Naive B cell (primary cell): ENCODE measurements around the gene ANKRD55. TPM values are rescaled to one million over a fixed set of nuclear protein-coding genes. Genes with fewer than 3 reads are reported as not detected.
"Not testable (repeated sequence)": the region's sequence is repeated elsewhere in the genome, so short reads cannot be mapped to it uniquely, and the experiment has no call there.

Source experiments
- ATAC-seq, 2 donors: fragments of 150-1000 bp; cut with Tn5 transposase; 2 replicates each; pipeline ENCODE4 v1.10.0; 2021; ENCODE audit warnings: low read depth in 2 of 2, mild to moderate bottlenecking in 2 of 2, moderate library complexity in 2 of 2
- DNase-seq: peaks from one replicate; pipeline ENCODE4 v3.0.0; 2022
- H3K27ac Mint-ChIP-seq, 6 donors: one replicate each; pipeline ENCODE4 v1.8.0; 2020 to 2022; ENCODE audit warnings: mild to moderate bottlenecking in 6 of 6, mixed read lengths in 6 of 6, moderate library complexity in 5 of 6, inconsistent platforms in 2 of 6
- H3K27me3 Mint-ChIP-seq, 3 donors: one replicate each; pipeline ENCODE4 v1.8.0; 2021 to 2022; ENCODE audit warnings: mixed read lengths in 3 of 3, mild to moderate bottlenecking in 1 of 3
- H3K36me3 Mint-ChIP-seq, 2 donors: one replicate each; pipeline ENCODE4 v1.8.0; 2020 to 2022; ENCODE audit warnings: mixed read lengths in 2 of 2, inconsistent platforms in 1 of 2, mild to moderate bottlenecking in 1 of 2
- H3K4me1 Mint-ChIP-seq, 3 donors: one replicate each; pipeline ENCODE4 v1.8.0; 2020 to 2022; ENCODE audit warnings: mixed read lengths in 3 of 3, inconsistent platforms in 1 of 3, mild to moderate bottlenecking in 1 of 3, moderate library complexity in 1 of 3
- H3K4me3 Mint-ChIP-seq, 8 donors: one replicate each; pipeline ENCODE4 v1.8.0; 2020 to 2022; ENCODE audit warnings: mild to moderate bottlenecking in 8 of 8, mixed read lengths in 8 of 8, moderate library complexity in 8 of 8, inconsistent platforms in 2 of 8
- H3K9me3 Mint-ChIP-seq, 7 donors: one replicate each; pipeline ENCODE4 v1.8.0; 2020 to 2022; ENCODE audit warnings: mixed read lengths in 7 of 7, mild to moderate bottlenecking in 5 of 7, inconsistent platforms in 2 of 7, moderate library complexity in 1 of 7
- polyA plus RNA-seq, 6 donors: library from polyadenylated mRNA; unstranded; fragments of 300-500 nt; fragmentation: Illumina TruSeq; gene quantifications; one replicate each; pipeline ENCODE4 v1.2.3, GENCODE V29; 2021; ENCODE audit warnings: low read depth in 6 of 6

Gene ANKRD55
- polyA plus RNA-seq, 6 donors from 2014 or later, result 0.13 TPM; not detected in 5

GRCh38 chr5:56267856-56268255 is 34.7 kb upstream of the ANKRD55 start:
- H3K36me3 Mint-ChIP-seq, result no peaks in the 10 kb centered on the region
- no peak overlapping the region for H3K4me3 Mint-ChIP-seq
- H3K4me1 Mint-ChIP-seq, result peaks cover 27 to 29% (median 29%) of the 10 kb centered on the region in 3 donors
- H3K27me3 Mint-ChIP-seq, result peaks cover 0 to 8% (median 6%) of the 10 kb centered on the region in 3 donors
- ATAC-seq (no peak), DNase-seq (no peak)
- no peaks in the 10 kb centered on the region for H3K9me3 Mint-ChIP-seq
- H3K27ac Mint-ChIP-seq, result no peak overlapping the region

GRCh38 chr5:56264417-56265025 is 31.4 kb upstream of the ANKRD55 start:
- ATAC-seq (peak; percentile 52 to 56), DNase-seq (peak; percentile 6)
- Mint-ChIP-seq H3K27ac (no peak overlapping the region), H3K9me3 (no peaks in the 10 kb centered on the region), H3K4me3 (no peak overlapping the region), H3K36me3 (no peaks in the 10 kb centered on the region), H3K27me3 (peaks cover 0 to 8% (median 6%) of the 10 kb centered on the region in 3 donors), H3K4me1 (peaks cover 3 to 6% (median 3%) of the 10 kb centered on the region in 3 donors)

- H3K36me3 Mint-ChIP-seq, result no peaks in the 10 kb centered on the region
- peaks cover 0 to 3% (median 0%) of the 10 kb centered on the region in 3 donors for H3K4me1 Mint-ChIP-seq
- no peaks in the 10 kb centered on the region for H3K9me3 Mint-ChIP-seq
- DNase-seq (no peak), ATAC-seq (no peak)
- H3K27ac Mint-ChIP-seq, result no peak overlapping the region
- no peak overlapping the region for H3K4me3 Mint-ChIP-seq
- peaks cover 0 to 4% (median 3%) of the 10 kb centered on the region in 3 donors for H3K27me3 Mint-ChIP-seq
Observed at GRCh38 chr5:56262279-56262678, 29.1 kb upstream of the ANKRD55 start.

- Mint-ChIP-seq H3K4me1 (no peaks in the 10 kb centered on the region), H3K27me3 (no peaks in the 10 kb centered on the region), H3K4me3 (no peak overlapping the region), H3K27ac (no peak overlapping the region), H3K36me3 (no peaks in the 10 kb centered on the region), H3K9me3 (no peaks in the 10 kb centered on the region)
- no peak for DNase-seq
- no peak for ATAC-seq
Observed at GRCh38 chr5:56259002-56259511, 25.9 kb upstream of the ANKRD55 start.

- DNase-seq, result not testable (repeated sequence)
Observed at GRCh38 chr5:56257763-56258529, 24.8 kb upstream of the ANKRD55 start.

GRCh38 chr5:56257010-56257409 is 23.9 kb upstream of the ANKRD55 start:
- Mint-ChIP-seq H3K4me1 (no peaks in the 10 kb centered on the region), H3K27me3 (no peaks in the 10 kb centered on the region), H3K36me3 (no peaks in the 10 kb centered on the region), H3K4me3 (no peak overlapping the region), H3K9me3 (no peaks in the 10 kb centered on the region), H3K27ac (no peak overlapping the region)
- ATAC-seq (no peak), DNase-seq (no peak)

More at GRCh38 chr5:56257763-56258529, 24.8 kb upstream of the ANKRD55 start:
- H3K27ac Mint-ChIP-seq, H3K9me3 Mint-ChIP-seq, ATAC-seq, H3K36me3 Mint-ChIP-seq, H3K27me3 Mint-ChIP-seq, H3K4me1 Mint-ChIP-seq, H3K4me3 Mint-ChIP-seq: not testable (repeated sequence)

GRCh38 chr5:56255502-56255901 is 22.4 kb upstream of the ANKRD55 start:
- no peaks in the 10 kb centered on the region for H3K4me1 Mint-ChIP-seq
- ATAC-seq, result peak; percentile 50 to 52
- no peaks in the 10 kb centered on the region for H3K27me3 Mint-ChIP-seq

GRCh38 chr5:56253924-56254323 is 20.8 kb upstream of the ANKRD55 start:
- no peak for ATAC-seq
- Mint-ChIP-seq H3K27ac (no peak overlapping the region), H3K27me3 (no peaks in the 10 kb centered on the region), H3K36me3 (no peaks in the 10 kb centered on the region), H3K4me1 (no peaks in the 10 kb centered on the region), H3K4me3 (no peak overlapping the region), H3K9me3 (peaks cover 0 to 6% (median 3%) of the 10 kb centered on the region in 7 donors)
- DNase-seq, result no peak

More at GRCh38 chr5:56255502-56255901, 22.4 kb upstream of the ANKRD55 start:
- Mint-ChIP-seq H3K27ac (no peak overlapping the region), H3K4me3 (no peak overlapping the region), H3K36me3 (no peaks in the 10 kb centered on the region), H3K9me3 (no peaks in the 10 kb centered on the region)
- no peak for DNase-seq

- ATAC-seq (no peak), DNase-seq (no peak)
- no peaks in the 10 kb centered on the region for H3K27me3 Mint-ChIP-seq
- H3K4me1 Mint-ChIP-seq, result no peaks in the 10 kb centered on the region
- no peaks in the 10 kb centered on the region for H3K36me3 Mint-ChIP-seq
- H3K27ac Mint-ChIP-seq, result no peak overlapping the region
- H3K9me3 Mint-ChIP-seq, result peaks cover 0 to 10% (median 4%) of the 10 kb centered on the region in 7 donors
- no peak overlapping the region for H3K4me3 Mint-ChIP-seq
Observed at GRCh38 chr5:56253126-56253525, 20.0 kb upstream of the ANKRD55 start.

GRCh38 chr5:56251918-56252553 is 18.9 kb upstream of the ANKRD55 start:
- DNase-seq (no peak), ATAC-seq (no peak)
- Mint-ChIP-seq H3K27me3 (peaks cover 0 to 3% (median 0%) of the 10 kb centered on the region in 3 donors), H3K4me1 (no peaks in the 10 kb centered on the region), H3K9me3 (peaks cover 0 to 10% (median 4%) of the 10 kb centered on the region in 7 donors), H3K27ac (no peak overlapping the region), H3K4me3 (no peak overlapping the region), H3K36me3 (no peaks in the 10 kb centered on the region)

GRCh38 chr5:56251440-56251839 is 18.3 kb upstream of the ANKRD55 start:
- Mint-ChIP-seq H3K9me3 (peaks cover 0 to 10% (median 4%) of the 10 kb centered on the region in 7 donors), H3K27me3 (peaks cover 0 to 3% (median 0%) of the 10 kb centered on the region in 3 donors), H3K4me1 (no peaks in the 10 kb centered on the region), H3K36me3 (no peaks in the 10 kb centered on the region), H3K4me3 (no peak overlapping the region), H3K27ac (no peak overlapping the region)
- no peak for ATAC-seq
- DNase-seq, result no peak

GRCh38 chr5:56250011-56250410 is 16.9 kb upstream of the ANKRD55 start:
- Mint-ChIP-seq H3K9me3 (peaks cover 0 to 10% (median 4%) of the 10 kb centered on the region in 7 donors), H3K27ac (peak overlapping the region in 1 of 6 donors; percentile 30), H3K4me1 (no peaks in the 10 kb centered on the region), H3K36me3 (no peaks in the 10 kb centered on the region), H3K27me3 (peaks cover 0 to 3% (median 0%) of the 10 kb centered on the region in 3 donors), H3K4me3 (peak overlapping the region in 1 of 8 donors; percentile 17)
- no peak for ATAC-seq
- DNase-seq, result no peak

GRCh38 chr5:56249085-56249484 is 16.0 kb upstream of the ANKRD55 start:
- H3K4me1 Mint-ChIP-seq, H3K36me3 Mint-ChIP-seq, ATAC-seq, DNase-seq, H3K27me3 Mint-ChIP-seq, H3K27ac Mint-ChIP-seq, H3K4me3 Mint-ChIP-seq: not testable (repeated sequence)
- H3K9me3 Mint-ChIP-seq, result peaks cover 0 to 10% (median 4%) of the 10 kb centered on the region in 7 donors
